GM12875 (cell line): Measurements from ENCODE around the gene PNPLA7.
"Not testable (repeated sequence)": the region's sequence is repeated elsewhere in the genome, so short reads cannot be mapped to it uniquely, and the experiment has no call there.

ENCODE experiments used
- H3K4me3 ChIP-seq: one replicate; pipeline ENCODE4 v1.5.1; 2011; ENCODE audit warnings: low read depth, low read length, control low read depth
- TF ChIP-seq, protein P1 (sequence below): IDR thresholded peaks from 2 replicates; pipeline ENCODE4 v1.5.1; 2011; ENCODE audit warnings: low read depth, mild to moderate bottlenecking, control low read depth, inconsistent platforms, low read length, moderate library complexity, borderline replicate concordance; ENCODE audit not compliant: insufficient read depth

The PNPLA7 gene

DNA sequence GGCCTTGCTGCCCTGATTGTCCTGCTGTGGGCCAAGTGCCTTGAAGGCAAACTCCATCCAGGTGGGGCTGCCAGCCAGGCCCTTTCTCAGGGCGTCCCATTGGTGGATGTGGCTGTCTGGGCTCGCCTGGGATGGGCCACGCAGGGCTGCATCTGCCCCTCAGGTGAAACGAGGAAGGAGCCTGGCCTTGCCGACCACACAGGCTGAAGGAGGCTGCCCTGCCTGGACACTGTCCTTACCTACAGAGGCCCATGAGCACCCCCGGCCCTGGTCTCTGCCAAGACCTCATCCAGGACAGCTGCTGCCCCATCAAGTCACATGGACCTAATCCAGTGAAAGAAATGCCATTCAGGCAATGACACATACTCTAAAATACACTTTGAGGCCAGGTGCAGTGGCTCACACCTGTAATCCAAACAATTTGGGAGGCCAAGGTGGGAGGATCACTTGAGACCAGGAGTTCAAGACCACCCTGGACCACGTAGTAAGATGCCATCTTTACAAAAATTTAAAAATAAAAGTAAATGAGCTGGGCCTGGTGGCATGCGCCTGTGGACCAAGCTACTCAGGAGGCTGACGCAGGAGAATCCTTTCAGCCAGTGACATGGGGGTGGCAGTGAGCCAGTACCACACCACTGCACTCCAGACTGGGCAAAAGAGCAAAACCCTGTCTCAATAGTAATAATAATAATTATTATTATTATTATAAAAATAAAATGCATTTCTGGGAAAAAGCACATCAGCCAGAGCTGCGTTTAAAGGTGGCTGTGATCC, 33.9 kb downstream of the PNPLA7 start:
- TF ChIP-seq, protein P1, sequence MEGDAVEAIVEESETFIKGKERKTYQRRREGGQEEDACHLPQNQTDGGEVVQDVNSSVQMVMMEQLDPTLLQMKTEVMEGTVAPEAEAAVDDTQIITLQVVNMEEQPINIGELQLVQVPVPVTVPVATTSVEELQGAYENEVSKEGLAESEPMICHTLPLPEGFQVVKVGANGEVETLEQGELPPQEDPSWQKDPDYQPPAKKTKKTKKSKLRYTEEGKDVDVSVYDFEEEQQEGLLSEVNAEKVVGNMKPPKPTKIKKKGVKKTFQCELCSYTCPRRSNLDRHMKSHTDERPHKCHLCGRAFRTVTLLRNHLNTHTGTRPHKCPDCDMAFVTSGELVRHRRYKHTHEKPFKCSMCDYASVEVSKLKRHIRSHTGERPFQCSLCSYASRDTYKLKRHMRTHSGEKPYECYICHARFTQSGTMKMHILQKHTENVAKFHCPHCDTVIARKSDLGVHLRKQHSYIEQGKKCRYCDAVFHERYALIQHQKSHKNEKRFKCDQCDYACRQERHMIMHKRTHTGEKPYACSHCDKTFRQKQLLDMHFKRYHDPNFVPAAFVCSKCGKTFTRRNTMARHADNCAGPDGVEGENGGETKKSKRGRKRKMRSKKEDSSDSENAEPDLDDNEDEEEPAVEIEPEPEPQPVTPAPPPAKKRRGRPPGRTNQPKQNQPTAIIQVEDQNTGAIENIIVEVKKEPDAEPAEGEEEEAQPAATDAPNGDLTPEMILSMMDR: no peak
- H3K4me3 ChIP-seq: no peak overlapping the region

DNA sequence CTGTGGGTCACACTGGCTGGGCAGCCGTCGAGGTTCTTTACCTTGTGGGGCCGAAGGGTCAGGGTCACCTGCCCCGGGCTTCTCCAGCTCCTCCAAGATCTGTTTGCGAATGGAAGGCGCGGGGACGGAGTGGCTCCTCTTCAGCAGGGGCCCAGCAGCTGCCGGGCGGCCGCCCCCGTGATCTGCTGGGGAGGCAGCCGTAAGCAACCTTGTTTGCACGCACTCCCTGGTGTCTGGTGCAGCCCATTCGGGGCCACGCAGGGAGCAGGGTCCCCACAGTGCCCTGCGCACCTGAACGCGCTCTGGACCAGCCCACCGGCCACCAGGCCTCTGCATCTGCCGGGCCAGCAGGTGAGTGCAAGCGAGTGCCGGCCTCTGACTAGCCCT, 34.9 kb downstream of the PNPLA7 start:
- TF ChIP-seq, protein P1: no peak
- no peak overlapping the region for H3K4me3 ChIP-seq

DNA sequence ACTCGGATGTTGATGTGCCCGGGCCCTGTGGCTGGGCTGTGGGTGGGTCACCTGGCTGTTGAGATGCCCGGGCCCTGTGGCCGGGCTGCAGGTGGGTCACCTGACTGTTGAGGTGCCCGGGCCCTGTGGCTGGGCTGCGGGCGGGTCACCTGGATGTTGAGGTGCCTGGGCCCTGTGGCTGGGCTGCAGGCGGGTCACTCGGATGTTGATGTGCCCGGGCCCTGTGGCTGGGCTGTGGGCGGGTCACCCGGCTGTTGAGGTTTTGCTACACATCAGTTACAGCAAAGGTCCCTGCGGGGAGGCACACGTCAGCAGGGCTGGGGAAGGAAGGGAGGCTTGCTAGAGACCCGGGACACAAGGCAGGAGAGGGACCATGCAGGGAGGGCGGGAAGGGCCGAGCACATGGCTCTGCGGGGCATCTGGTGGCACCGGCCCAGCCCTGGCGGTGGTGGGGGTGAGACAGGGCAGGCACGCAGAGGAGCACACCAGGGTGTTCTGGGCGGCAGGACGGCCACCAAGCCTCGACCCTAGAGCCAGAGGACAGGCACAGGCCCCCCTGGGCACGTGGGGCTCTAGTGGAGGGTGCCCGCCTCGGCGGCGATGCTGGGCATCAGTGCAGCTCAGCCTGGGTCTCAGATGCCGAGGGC, 35.4 kb downstream of the PNPLA7 start:
- TF ChIP-seq, protein P1: no peak
- no peak overlapping the region for H3K4me3 ChIP-seq

DNA sequence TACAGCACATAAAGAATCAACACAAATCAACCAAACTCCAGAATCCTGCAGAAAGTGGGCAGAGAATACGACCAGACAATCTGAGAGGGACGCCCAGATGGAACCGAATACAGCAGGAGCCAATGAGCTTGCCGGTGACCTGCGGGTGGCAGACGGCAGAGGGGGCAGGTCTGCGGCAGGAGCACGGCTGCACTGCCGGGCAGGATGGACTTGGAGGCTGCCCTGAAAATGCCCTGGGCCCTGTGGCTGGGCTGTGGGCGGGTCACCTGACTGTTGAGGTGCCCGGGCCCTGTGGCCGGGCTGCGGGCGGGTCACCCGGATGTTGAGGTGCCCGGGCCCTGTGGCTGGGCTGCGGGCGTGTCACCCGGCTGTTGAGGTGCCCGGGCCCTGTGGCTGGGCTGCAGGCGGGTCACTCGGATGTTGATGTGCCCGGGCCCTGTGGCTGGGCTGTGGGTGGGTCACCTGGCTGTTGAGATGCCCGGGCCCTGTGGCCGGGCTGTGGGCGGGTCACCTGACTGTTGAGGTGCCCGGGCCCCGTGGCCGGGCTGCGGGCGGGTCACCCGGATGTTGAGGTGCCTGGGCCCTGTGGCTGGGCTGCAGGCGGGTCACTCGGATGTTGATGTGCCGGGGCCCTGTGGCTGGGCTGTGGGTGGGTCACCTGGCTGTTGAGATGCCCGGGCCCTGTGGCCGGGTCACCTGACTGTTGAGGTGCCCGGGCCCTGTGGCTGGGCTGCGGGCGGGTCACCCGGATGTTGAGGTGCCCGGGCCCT, 36.2 kb downstream of the PNPLA7 start:
- H3K4me3 ChIP-seq: not testable (repeated sequence)

DNA sequence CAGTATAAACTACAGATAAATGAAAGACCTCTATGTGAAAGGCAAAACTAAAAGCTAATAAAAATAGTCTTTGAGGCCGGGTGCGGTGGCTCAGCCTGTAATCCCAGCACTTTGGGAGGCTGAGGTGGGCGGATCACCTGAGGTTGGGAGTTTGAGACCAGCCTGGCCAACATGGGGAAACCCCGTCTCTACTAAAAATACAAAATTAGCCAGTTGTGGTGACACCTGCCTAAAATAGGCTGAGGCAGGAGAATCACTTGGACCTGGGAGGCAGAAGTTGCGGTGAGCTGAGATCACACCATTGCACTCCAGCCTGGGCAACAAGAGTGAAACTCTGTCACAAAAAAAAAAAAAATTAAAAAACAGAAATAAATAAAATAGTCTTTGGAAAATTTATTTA, 37.1 kb downstream of the PNPLA7 start:
- not testable (repeated sequence) for H3K4me3 ChIP-seq

DNA sequence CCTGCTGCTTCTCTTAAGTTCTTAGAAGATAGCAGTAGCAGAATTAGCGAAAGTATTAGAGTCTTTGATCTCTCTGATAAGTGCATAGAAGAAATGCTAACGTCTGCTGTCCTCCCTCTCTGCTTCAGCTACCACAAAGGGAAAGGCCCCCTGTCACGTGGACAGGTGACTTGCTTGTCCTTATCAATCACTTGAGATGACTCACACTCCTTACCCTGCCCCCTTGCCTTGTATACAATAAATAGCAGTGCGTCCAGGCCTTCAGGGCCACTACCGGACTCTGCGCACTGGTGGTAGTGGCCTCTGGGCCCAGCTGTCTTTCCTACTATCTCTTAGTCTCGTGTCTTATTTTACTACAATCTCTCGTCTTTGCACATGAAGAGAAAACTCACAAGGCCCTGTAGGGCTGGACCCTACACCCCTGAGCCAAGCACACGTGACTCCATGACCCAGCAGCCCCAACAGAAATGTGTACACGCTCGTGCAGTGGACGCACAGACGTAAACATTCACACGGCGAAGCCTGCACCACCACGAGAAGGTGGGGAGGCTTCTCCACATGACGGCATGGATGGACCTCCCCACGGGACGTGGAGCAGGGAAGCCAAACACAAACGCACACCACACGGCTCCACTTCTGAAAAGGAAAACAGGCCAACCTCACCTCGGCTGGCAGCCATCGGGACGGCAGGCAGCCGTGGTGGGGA, 38.3 kb downstream of the PNPLA7 start:
- H3K4me3 ChIP-seq: no peak overlapping the region
- TF ChIP-seq, protein P1: no peak

DNA sequence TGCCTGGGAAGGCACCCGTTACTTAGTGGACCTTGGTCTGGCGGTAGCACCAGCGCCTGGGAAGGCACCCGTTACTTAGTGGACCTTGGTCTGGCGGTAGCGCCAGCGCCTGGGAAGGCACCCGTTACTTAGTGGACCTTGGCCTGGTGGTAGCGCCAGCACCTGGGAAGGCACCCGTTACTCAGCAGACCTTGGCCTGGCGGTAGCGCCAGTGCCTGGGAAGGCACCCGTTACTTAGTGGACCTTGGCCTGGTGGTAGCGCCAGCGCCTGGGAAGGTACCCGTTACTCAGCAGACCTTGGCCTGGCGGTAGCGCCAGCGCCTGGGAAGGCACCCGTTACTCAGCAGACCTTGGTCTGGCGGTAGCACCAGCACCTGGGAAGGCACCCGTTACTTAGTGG, 39.1 kb downstream of the PNPLA7 start:
- not testable (repeated sequence) for H3K4me3 ChIP-seq

DNA sequence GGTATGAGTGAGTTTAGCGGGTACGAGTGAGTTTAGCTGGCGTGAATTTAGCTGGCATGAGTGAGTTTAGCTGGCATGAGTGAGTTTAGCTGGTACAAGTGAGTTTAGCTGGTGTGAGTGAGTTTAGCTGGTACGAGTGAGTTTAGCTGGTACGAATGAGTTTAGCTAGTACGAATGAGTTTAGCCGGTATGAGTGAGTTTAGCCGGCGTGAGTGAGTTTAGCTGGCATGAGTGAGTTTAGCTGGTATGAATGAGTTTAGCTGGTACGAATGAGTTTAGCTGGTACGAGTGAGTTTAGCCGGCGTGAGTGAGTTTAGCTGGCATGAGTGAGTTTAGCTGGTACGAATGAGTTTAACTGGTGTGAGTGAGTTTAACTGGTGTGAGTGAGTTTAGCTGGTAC, 41.0 kb downstream of the PNPLA7 start:
- TF ChIP-seq, protein P1: no peak

More for the DNA sequence above, 41.0 kb downstream of the PNPLA7 start:
- H3K4me3 ChIP-seq: no peak overlapping the region
